Loucy (cell line): ENCODE results near the gene SYNGR4.

ENCODE experiments used
- H2AFZ ChIP-seq: fragments of 200-600 bp; sonication (generic); 2 replicates; pipeline ENCODE4 v1.6.0; 2016; ENCODE audit warnings: antibody characterized with exemption, mild to moderate bottlenecking, low read length, moderate library complexity
- H3F3A ChIP-seq: fragments of 200-600 bp; 2 replicates; pipeline ENCODE4 v1.6.0; 2016; ENCODE audit warnings: antibody characterized with exemption, low read depth, mild to moderate bottlenecking
- H3K27me3 ChIP-seq: fragments of 200-600 bp; sonication (generic); 2 replicates; pipeline ENCODE4 v1.6.1; 2014; ENCODE audit warnings: low read length, mild to moderate bottlenecking; ENCODE audit not compliant: insufficient read depth, poor library complexity, severe bottlenecking
- H3K36me3 ChIP-seq: fragments of 200-600 bp; sonication (generic); 2 replicates; pipeline ENCODE4 v1.6.1; 2016; ENCODE audit warnings: low read length; ENCODE audit not compliant: insufficient read depth
- H3K4me1 ChIP-seq: fragments of 200-600 bp; sonication (generic); 2 replicates; pipeline ENCODE4 v1.5.1; 2014; ENCODE audit warnings: low read length, mild to moderate bottlenecking; ENCODE audit not compliant: insufficient read depth, poor library complexity, severe bottlenecking
- H3K4me2 ChIP-seq: fragments of 200-600 bp; sonication (generic); 2 replicates; pipeline ENCODE4 v1.6.0; 2014; ENCODE audit warnings: antibody characterized with exemption, low read length, low read depth, mild to moderate bottlenecking; ENCODE audit not compliant: poor library complexity, severe bottlenecking
- H3K4me3 ChIP-seq: fragments of 200-600 bp; sonication (generic); 2 replicates; pipeline ENCODE4 v1.5.1; 2014; ENCODE audit warnings: low read length, mild to moderate bottlenecking, mixed read lengths; ENCODE audit not compliant: poor library complexity, severe bottlenecking
- H3K79me2 ChIP-seq: fragments of 200-600 bp; sonication (generic); 2 replicates; pipeline ENCODE4 v1.6.1; 2014; ENCODE audit warnings: low read length; ENCODE audit not compliant: insufficient read depth
- H3K9ac ChIP-seq: fragments of 200-600 bp; sonication (generic); 2 replicates; pipeline ENCODE4 v1.6.0; 2014; ENCODE audit warnings: mild to moderate bottlenecking, low read depth, low read length, moderate library complexity; ENCODE audit not compliant: poor library complexity, severe bottlenecking
- H3K9me2 ChIP-seq: fragments of 200-600 bp; sonication (generic); replicated peaks from 2 replicates; pipeline ENCODE4 v1.6.1; 2016; ENCODE audit warnings: low read depth, low read length, mixed read lengths
- H3K9me3 ChIP-seq: fragments of 200-600 bp; sonication (generic); 2 replicates; pipeline ENCODE4 v1.6.1; 2014; ENCODE audit warnings: mild to moderate bottlenecking, antibody characterized with exemption, low read length, low read depth; ENCODE audit not compliant: insufficient read depth
- H4K20me1 ChIP-seq: fragments of 200-600 bp; sonication (generic); 2 replicates; pipeline ENCODE4 v1.6.0; 2014; ENCODE audit warnings: antibody characterized with exemption, low read length, mild to moderate bottlenecking; ENCODE audit not compliant: insufficient read depth, poor library complexity, severe bottlenecking
- CTCF ChIP-seq: fragments of 200-600 bp; sonication (generic); conservative IDR thresholded peaks from 2 replicates; pipeline ENCODE4 v1.5.1; 2014; ENCODE audit warnings: mild to moderate bottlenecking, antibody characterized with exemption, low read length
- EZH2phosphoT487 ChIP-seq: fragments of 200-600 bp; IDR thresholded peaks from 2 replicates; pipeline ENCODE4 v1.6.1; 2018; ENCODE audit warnings: antibody characterized with exemption, mild to moderate bottlenecking, moderate library complexity, borderline replicate concordance

The SYNGR4 gene

GRCh38 chr19:48392860-48393558 lies 28.8 kb downstream of the SYNGR4 start:
- H3K9me3 ChIP-seq: no peaks in the 10 kb centered on the region
- H3F3A ChIP-seq: no peaks in the 10 kb centered on the region
- H3K4me2 ChIP-seq: peak overlapping the region; percentile 53
- H3K9me2 ChIP-seq: no peaks in the 10 kb centered on the region
- H3K79me2 ChIP-seq: peaks cover 34% of the 10 kb centered on the region
- peaks cover 12% of the 10 kb centered on the region for H4K20me1 ChIP-seq
- H2AFZ ChIP-seq: peak overlapping the region; percentile 59; the same call in 1 of the 2 replicates
- TF ChIP-seq EZH2phosphoT487 (no peak), CTCF (no peak)
- H3K4me3 ChIP-seq: peak overlapping the region; percentile 40
- H3K9ac ChIP-seq: no peak overlapping the region
- H3K27me3 ChIP-seq: no peaks in the 10 kb centered on the region
- peaks cover 4% of the 10 kb centered on the region; the same call in 1 of the 2 replicates for H3K36me3 ChIP-seq
- peaks cover 11% of the 10 kb centered on the region for H3K4me1 ChIP-seq

- peak within 1 kb of the TSS; percentile 53 for H3K4me2 ChIP-seq
- peaks cover 4% of the 10 kb centered on the region; the same call in 1 of the 2 replicates for H3K36me3 ChIP-seq
- no peaks in the 10 kb centered on the region for H3K27me3 ChIP-seq
- H3K4me3 ChIP-seq: peak within 1 kb of the TSS; percentile 40
- peaks cover 26% of the 10 kb centered on the region for H3K79me2 ChIP-seq
- H4K20me1 ChIP-seq: peaks cover 12% of the 10 kb centered on the region
- no peaks in the 10 kb centered on the region for H3F3A ChIP-seq
- H2AFZ ChIP-seq: peak within 1 kb of the TSS; percentile 59
- no peak within 1 kb of the TSS for H3K9ac ChIP-seq
- peaks cover 11% of the 10 kb centered on the region for H3K4me1 ChIP-seq
- no peaks in the 10 kb centered on the region for H3K9me3 ChIP-seq
- H3K9me2 ChIP-seq: no peaks in the 10 kb centered on the region
- 0 out of 2 replicates have a peak, but pooled peaks have one; percentile 19 for TF ChIP-seq CTCF
- TF ChIP-seq EZH2phosphoT487: no peak
Observed at GRCh38 chr19:48393559-48394330, 29.6 kb downstream of the SYNGR4 start, which contains the start of gene GRIN2D. Gene GRIN2D (plus strand): TSS chr19:48393668. CDS start chr19:48398393, 4,725 bp downstream.

- H3K36me3 ChIP-seq: no peaks in the 10 kb centered on the region
- H4K20me1 ChIP-seq: peaks cover 8% of the 10 kb centered on the region
- TF ChIP-seq EZH2phosphoT487 (no peak), CTCF (no peak)
- H3K9ac ChIP-seq: no peak overlapping the region
- H3K4me1 ChIP-seq: peaks cover 8% of the 10 kb centered on the region
- H3K9me2 ChIP-seq: no peaks in the 10 kb centered on the region
- H3K27me3 ChIP-seq: no peaks in the 10 kb centered on the region
- H3K9me3 ChIP-seq: no peaks in the 10 kb centered on the region
- no peak overlapping the region for H3K4me2 ChIP-seq
- no peaks in the 10 kb centered on the region for H3F3A ChIP-seq
- no peak overlapping the region for H2AFZ ChIP-seq
- peaks cover 19% of the 10 kb centered on the region for H3K79me2 ChIP-seq
- H3K4me3 ChIP-seq: no peak overlapping the region
Observed at GRCh38 chr19:48394331-48395169, 30.4 kb downstream of the SYNGR4 start.
